H1 (cell line): ENCODE results near the gene DEPDC4. TPM values are rescaled to one million over a fixed set of nuclear protein-coding genes. Genes with fewer than 3 reads are reported as not detected.
"Not testable (repeated sequence)": the region's sequence is repeated elsewhere in the genome, so short reads cannot be mapped to it uniquely, and the experiment has no call there.

Experiments used
- CTCF ChIA-PET: fragments of 300-600 bp; sonication (Branson Sonifier 250); formaldehyde crosslinking; loops from one replicate; lab custom pipeline; 2021; ENCODE audit not compliant: partially characterized antibody; lab: Charles Lee
- POLR2A ChIA-PET: fragments of 300-600 bp; sonication (Branson Sonifier 250); formaldehyde crosslinking; loops from one replicate; lab custom pipeline; 2021; ENCODE audit warnings: inconsistent platforms; ENCODE audit not compliant: partially characterized antibody; lab: Charles Lee
- DNase-seq, 2 experiments: peaks; one replicate each; pipeline versions ENCODE4 v3.0.0 to v3.0.0-alpha.2; 2010 to 2022; ENCODE audit warnings: low spot score in 2 of 2, low read depth in 1 of 2, mixed read lengths in 1 of 2
- FAIRE-seq: peaks from 2 replicates; lab custom pipeline; 2011; peaks lifted over from hg19 to GRCh38; lab: Jason Lieb, UNC
- H2AFZ ChIP-seq: 2 replicates; pipeline ENCODE4 v1.8.1; 2012; ENCODE audit warnings: low read length, inconsistent platforms
- H2AK5ac ChIP-seq: 2 replicates; pipeline ENCODE4 v1.6.1; 2013; ENCODE audit warnings: low read depth, low read length
- H2BK120ac ChIP-seq: replicated peaks from 2 replicates; pipeline ENCODE3; 2013; ENCODE audit warnings: low read depth, low read length, inconsistent platforms
- H2BK12ac ChIP-seq: 2 replicates; pipeline ENCODE4 v1.6.1; 2013; ENCODE audit warnings: low read depth, low read length
- H2BK15ac ChIP-seq: 2 replicates; pipeline ENCODE4 v1.6.1; 2013; ENCODE audit warnings: low read length
- H2BK20ac ChIP-seq: 2 replicates; pipeline ENCODE4 v1.6.1; 2013; ENCODE audit warnings: low read length
- H2BK5ac ChIP-seq: 2 replicates; pipeline ENCODE4 v1.6.1; 2013; ENCODE audit warnings: low read depth, low read length
- H3K14ac ChIP-seq: 2 replicates; pipeline ENCODE4 v1.6.1; 2013; ENCODE audit warnings: inconsistent platforms; ENCODE audit not compliant: insufficient read length
- H3K18ac ChIP-seq: 2 replicates; pipeline ENCODE4 v1.6.1; 2013; ENCODE audit warnings: low read length; ENCODE audit errors: extremely low read depth
- H3K23ac ChIP-seq: 2 replicates; pipeline ENCODE4 v1.6.1; 2013; ENCODE audit warnings: inconsistent platforms; ENCODE audit not compliant: insufficient read length
- H3K23me2 ChIP-seq: 2 replicates; pipeline ENCODE4 v1.6.1; 2013; ENCODE audit warnings: low read depth, low read length
- H3K27ac ChIP-seq: 2 replicates; pipeline ENCODE4 v1.6.1; 2011; ENCODE audit warnings: low read depth, low read length, inconsistent platforms
- H3K27me3 ChIP-seq, 4 experiments: replicated peaks in 1 of 4; 1 replicate in 1 of 4; 2 replicates in 3 of 4; pipeline versions ENCODE4 v1.6.1 to v1.8.1; 2011 to 2013; ENCODE audit warnings: low read length in 3 of 4, mild to moderate bottlenecking in 3 of 4, inconsistent platforms in 2 of 4, mixed read lengths in 2 of 4, moderate library complexity in 1 of 4; ENCODE audit not compliant: control insufficient read depth in 3 of 4, insufficient read depth in 3 of 4; ENCODE audit errors: extremely low read depth in 1 of 4
- H3K36me3 ChIP-seq, 4 experiments: 2 replicates each; pipeline versions ENCODE4 v1.6.1 to v1.8.1; 2011 to 2013; ENCODE audit warnings: mild to moderate bottlenecking in 4 of 4, low read length in 3 of 4, moderate library complexity in 2 of 4, control low read depth in 1 of 4, inconsistent platforms in 1 of 4; ENCODE audit not compliant: insufficient read depth in 4 of 4, control insufficient read depth in 2 of 4
- H3K4ac ChIP-seq: replicated peaks from 2 replicates; pipeline ENCODE3; 2013; ENCODE audit warnings: low read length, low read depth, mixed read lengths, inconsistent platforms; ENCODE audit not compliant: insufficient read length
- H3K4me1 ChIP-seq, 4 experiments: replicated peaks in 1 of 4; 1 replicate in 1 of 4; 2 replicates in 3 of 4; pipeline versions ENCODE4 v1.6.1 to v1.8.1; 2011 to 2013; ENCODE audit warnings: low read length in 3 of 4, inconsistent platforms in 2 of 4, mixed read lengths in 1 of 4; ENCODE audit not compliant: insufficient read depth in 4 of 4, control insufficient read depth in 3 of 4
- H3K4me2 ChIP-seq, 2 experiments: 2 replicates each; pipeline versions ENCODE4 v1.6.1 to v1.8.1; 2011 to 2013; ENCODE audit warnings: low read depth in 2 of 2, low read length in 2 of 2, control low read depth in 1 of 2, inconsistent platforms in 1 of 2, mild to moderate bottlenecking in 1 of 2; ENCODE audit not compliant: insufficient read depth in 1 of 2
- H3K4me3 ChIP-seq, 4 experiments: fragments of 200-600, 300-600 bp in 1 of 4; sonication (generic), shearing (Covaris generic), sonication (Bioruptor Twin) in 1 of 4; 2 replicates each; pipeline versions ENCODE4 v1.5.1 to v1.8.1; 2011 to 2016; ENCODE audit warnings: low read length in 4 of 4, low read depth in 3 of 4, control low read depth in 2 of 4, inconsistent platforms in 2 of 4, mild to moderate bottlenecking in 2 of 4, mixed read lengths in 1 of 4, moderate library complexity in 1 of 4; ENCODE audit not compliant: insufficient read depth in 2 of 4; ENCODE audit errors: extremely low read depth in 1 of 4
- H3K56ac ChIP-seq: replicated peaks from 2 replicates; pipeline ENCODE3; 2013; ENCODE audit warnings: low read depth, mild to moderate bottlenecking, mixed read lengths, low read length, inconsistent platforms; ENCODE audit not compliant: insufficient read length
- H3K79me1 ChIP-seq: 2 replicates; pipeline ENCODE4 v1.6.1; 2013; ENCODE audit warnings: low read depth, low read length, control low read depth
- H3K79me2 ChIP-seq, 2 experiments: 2 replicates each; pipeline versions ENCODE4 v1.6.1 to v1.8.1; 2012 to 2013; ENCODE audit warnings: low read length in 2 of 2, mild to moderate bottlenecking in 2 of 2, inconsistent platforms in 1 of 2; ENCODE audit not compliant: insufficient read depth in 2 of 2, control insufficient read depth in 1 of 2
- H3K9ac ChIP-seq, 4 experiments: replicated peaks in 1 of 4; 1 replicate in 1 of 4; 2 replicates in 3 of 4; pipeline versions ENCODE4 v1.6.1 to v1.8.1; 2011 to 2013; ENCODE audit warnings: low read depth in 3 of 4, low read length in 3 of 4, control low read depth in 2 of 4, mild to moderate bottlenecking in 2 of 4, moderate library complexity in 2 of 4, inconsistent platforms in 1 of 4; ENCODE audit errors: extremely low read depth in 1 of 4
- H3K9me3 ChIP-seq, 2 experiments: 2 replicates each; pipeline versions ENCODE4 v1.6.1 to v1.8.1; 2012 to 2013; ENCODE audit warnings: mild to moderate bottlenecking in 2 of 2, moderate library complexity in 2 of 2, control low read depth in 1 of 2, inconsistent platforms in 1 of 2, low read depth in 1 of 2, low read length in 1 of 2, mixed read lengths in 1 of 2; ENCODE audit not compliant: insufficient read depth in 2 of 2
- H4K20me1 ChIP-seq, 2 experiments: replicated peaks in 1 of 2; 2 replicates each; pipeline versions ENCODE3 to v1.8.1; 2011 to 2013; ENCODE audit warnings: inconsistent platforms in 2 of 2, low read length in 2 of 2, mild to moderate bottlenecking in 1 of 2; ENCODE audit not compliant: insufficient read depth in 2 of 2, control insufficient read depth in 1 of 2
- H4K5ac ChIP-seq: 2 replicates; pipeline ENCODE4 v1.6.1; 2013; ENCODE audit warnings: low read length, low read depth, mixed read lengths, inconsistent platforms; ENCODE audit not compliant: insufficient read length
- H4K8ac ChIP-seq: 2 replicates; pipeline ENCODE4 v1.8.0; 2013; ENCODE audit warnings: mild to moderate bottlenecking, moderate library complexity, low read length, inconsistent platforms; ENCODE audit not compliant: insufficient read depth; ENCODE audit errors: extremely low read depth
- H4K91ac ChIP-seq: replicated peaks from 2 replicates; pipeline ENCODE3; 2013; ENCODE audit warnings: low read length, mixed read lengths, inconsistent platforms; ENCODE audit not compliant: insufficient read length
- WGBS, 2 experiments: shearing (Covaris generic) in 1 of 2; methylation state at CpG; one replicate each; pipeline versions ENCODE4 v1.1.6 to v1.1.7; 2013 to 2015; ENCODE audit warnings: low lambda C conversion rate in 2 of 2, mixed read lengths in 2 of 2, inconsistent platforms in 1 of 2, low coverage in 1 of 2, missing lambda C conversion rate in 1 of 2; ENCODE audit not compliant: insufficient replicate concordance in 2 of 2, insufficient coverage in 1 of 2, insufficient read length in 1 of 2; ENCODE audit errors: extremely low coverage in 1 of 2, missing lambda C conversion rate in 1 of 2; 5-methylcytosine and 5-hydroxymethylcytosine counted together
- polyA plus RNA-seq, 7 experiments: library from polyadenylated mRNA; depleted of rRNA in 3 of 7; stranded (reverse) in 5 of 7; unstranded in 2 of 7; fragments of >200 nt in 5 of 7; fragments of 200-250 nt in 2 of 7; gene quantifications; 1 replicate in 5 of 7; 2 replicates in 1 of 7; 4 replicates in 1 of 7; pipeline versions ENCODE4 v1.2.1 to v1.2.3, GENCODE V29; 2011 to 2013; ENCODE audit warnings: missing spikeins in 2 of 7, mixed read lengths in 2 of 7
- total RNA-seq: library from RNA; stranded (reverse); fragmentation: NEBNext Ultra II Directional; extraction: Animal tissue kit (Norgen Biotek cat#: 25700); gene quantifications from 2 replicates; pipeline ENCODE4 v1.2.1, GENCODE V29; 2021

DEPDC4 gene
- total and polyA plus RNA-seq, 2 of the 8 experiments (the other 6 are each of a cell fraction or from before 2014, with no cell fraction given) = 0.80 to 3.8 TPM

DNA sequence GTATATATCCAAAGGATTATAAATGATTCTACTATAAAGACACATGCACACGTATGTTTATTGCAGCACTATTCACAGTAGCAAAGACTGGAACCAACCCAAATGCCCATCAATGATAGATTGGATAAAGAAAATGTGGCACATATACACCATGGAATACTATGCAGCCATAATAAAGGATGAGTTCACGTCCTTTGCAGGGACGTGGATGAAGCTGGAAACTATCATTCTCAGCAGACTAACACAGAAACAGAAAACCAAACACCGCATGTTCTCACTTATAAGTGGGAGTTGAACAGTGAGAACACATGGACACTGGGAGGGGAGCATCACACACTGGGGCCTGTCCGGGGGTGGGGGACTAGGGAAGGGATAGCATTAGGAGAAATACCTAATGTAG, 41.3 kb upstream of the DEPDC4 start:
- H3K27ac ChIP-seq, H2BK20ac ChIP-seq, H3K4me2 ChIP-seq, H3K18ac ChIP-seq, H3K9me3 ChIP-seq, FAIRE-seq, H4K5ac ChIP-seq, H3K56ac ChIP-seq, H3K14ac ChIP-seq, H2AFZ ChIP-seq, POLR2A ChIA-PET, H2BK5ac ChIP-seq, CTCF ChIA-PET, H3K79me2 ChIP-seq, H2BK12ac ChIP-seq, H4K8ac ChIP-seq, H3K27me3 ChIP-seq, DNase-seq, H3K4me3 ChIP-seq, H2AK5ac ChIP-seq, H2BK120ac ChIP-seq, H2BK15ac ChIP-seq, H3K4ac ChIP-seq, H3K23me2 ChIP-seq, H3K4me1 ChIP-seq, H3K9ac ChIP-seq, H4K91ac ChIP-seq, H3K23ac ChIP-seq, H4K20me1 ChIP-seq, H3K79me1 ChIP-seq: not testable (repeated sequence)
- 95% methylated on average over 5 of the region's 5 CpGs; no CpG with 5 or more reads in 1 of the 2 experiments for WGBS, 2 experiments
- H3K36me3 ChIP-seq = peaks cover 0 to 18% (median 4%) of the 10 kb centered on the region in 4 experiments; a peak in 3 of 8 replicates

DNA sequence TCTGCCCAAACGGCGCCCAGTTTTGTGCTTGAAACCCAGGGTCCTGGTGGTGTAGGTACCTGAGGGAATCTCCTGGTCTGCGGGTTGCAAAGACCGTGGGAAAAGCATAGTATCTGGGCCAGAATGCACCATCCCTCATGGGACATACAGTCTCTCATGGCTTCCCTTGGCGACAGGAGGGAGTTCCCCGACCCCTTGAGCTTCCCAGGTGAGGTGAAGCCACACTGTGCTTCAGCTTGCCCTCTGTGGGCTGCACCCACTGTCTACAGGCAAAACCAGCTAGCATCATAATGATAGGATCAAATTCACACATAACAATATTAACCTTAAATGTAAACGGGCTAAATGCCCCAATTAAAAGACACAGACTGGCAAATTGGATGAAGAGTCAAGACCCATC, 37.5 kb upstream of the DEPDC4 start:
- H3K4me3 ChIP-seq, H2BK12ac ChIP-seq, H2AK5ac ChIP-seq, H4K20me1 ChIP-seq, DNase-seq, H3K23ac ChIP-seq, H4K91ac ChIP-seq, H2BK20ac ChIP-seq, H2BK15ac ChIP-seq, H3K18ac ChIP-seq, H3K4me1 ChIP-seq, H3K4me2 ChIP-seq, H4K5ac ChIP-seq, H2BK5ac ChIP-seq, H3K9ac ChIP-seq, H2AFZ ChIP-seq, H3K27ac ChIP-seq, H3K79me2 ChIP-seq, H3K56ac ChIP-seq, H2BK120ac ChIP-seq, H3K27me3 ChIP-seq, H3K79me1 ChIP-seq, FAIRE-seq, H3K23me2 ChIP-seq, POLR2A ChIA-PET, H3K9me3 ChIP-seq, H4K8ac ChIP-seq, H3K14ac ChIP-seq, H3K4ac ChIP-seq: not testable (repeated sequence)
- 96% methylated on average over 7 of the region's 7 CpGs; no CpG with 5 or more reads in 1 of the 2 experiments for WGBS, 2 experiments
- CTCF ChIA-PET = interaction anchor here (1.5 kb wide), 1 partner anchor 25 kb away, joined by 3 read pairs; no protein-coding TSS in a partner anchor
- H3K36me3 ChIP-seq = peaks cover 0 to 28% (median 4%) of the 10 kb centered on the region in 4 experiments; a peak in 3 of 8 replicates
